Myocyte (in vitro differentiated cells): Measurements from ENCODE around the gene WHAMM. TPM values are rescaled to one million over a fixed set of nuclear protein-coding genes. Genes with fewer than 3 reads are reported as not detected.

Experiments
- DNase-seq: peaks from one replicate; pipeline ENCODE4 v3.0.0-alpha.2; 2012; ENCODE audit warnings: low read depth
- polyA plus RNA-seq: library from polyadenylated mRNA; unstranded; fragments of >200 nt; gene quantifications from one replicate; pipeline ENCODE4 v1.2.1, GENCODE V29; 2012; ENCODE audit warnings: missing spikeins
- total RNA-seq: library from RNA; depleted of rRNA; stranded (reverse); fragments of >200 nt; gene quantifications from 2 replicates; pipeline ENCODE4 v1.2.3, GENCODE V29; 2014

WHAMM gene
- total RNA-seq: 7.0 and 8.0 TPM in 2 replicates
- 4.6 TPM for polyA plus RNA-seq

- DNase-seq: peak; percentile 99
Measured at GRCh38 chr15:82809308-82810060, at the start of gene WHAMM. Gene WHAMM, plus strand, starts transcription at chr15:82809628. Its CDS starts 99 bp downstream, at chr15:82809727.

DNA sequence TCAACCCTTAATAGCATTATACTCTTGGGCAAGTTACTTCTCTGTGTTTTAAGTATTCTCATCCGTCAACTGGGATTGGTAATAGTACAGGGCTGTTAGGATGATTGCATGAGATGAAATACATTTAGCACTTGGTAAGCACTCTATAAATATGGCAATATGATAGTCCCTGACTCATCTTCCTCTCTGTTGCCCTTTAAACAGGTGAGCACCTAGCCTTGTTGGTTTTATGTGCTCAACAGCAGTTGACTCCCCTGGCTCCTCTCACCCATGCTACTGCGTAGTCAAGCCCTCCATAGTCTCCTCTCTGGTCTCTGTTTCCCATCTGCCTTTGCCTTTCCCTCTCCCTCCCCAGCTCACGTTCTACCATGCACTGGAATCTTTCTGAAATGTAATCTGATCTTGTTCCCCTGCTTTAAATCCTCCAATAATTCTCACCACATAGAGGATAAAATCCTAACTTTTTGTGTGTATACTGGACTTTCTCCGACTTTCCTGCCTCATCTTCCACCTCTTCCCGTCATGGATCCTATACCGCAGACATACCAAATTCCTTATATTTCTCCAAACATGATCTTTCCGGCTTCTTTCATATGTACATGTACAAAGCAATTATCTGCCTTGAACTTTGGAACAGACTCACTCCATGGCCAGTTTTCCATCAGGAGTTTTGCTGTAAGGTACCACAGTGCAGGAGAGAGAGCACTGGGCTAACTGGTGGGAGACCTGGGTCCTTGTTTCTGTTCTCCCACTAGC lies 45.9 kb upstream of the WHAMM start:
- peak; percentile 59 for DNase-seq

- DNase-seq: no peak
Measured at GRCh38 chr15:82764117-82764490, 45.3 kb upstream of the WHAMM start.

- DNase-seq: no peak
Measured at GRCh38 chr15:82764740-82765139, 44.7 kb upstream of the WHAMM start.

DNA sequence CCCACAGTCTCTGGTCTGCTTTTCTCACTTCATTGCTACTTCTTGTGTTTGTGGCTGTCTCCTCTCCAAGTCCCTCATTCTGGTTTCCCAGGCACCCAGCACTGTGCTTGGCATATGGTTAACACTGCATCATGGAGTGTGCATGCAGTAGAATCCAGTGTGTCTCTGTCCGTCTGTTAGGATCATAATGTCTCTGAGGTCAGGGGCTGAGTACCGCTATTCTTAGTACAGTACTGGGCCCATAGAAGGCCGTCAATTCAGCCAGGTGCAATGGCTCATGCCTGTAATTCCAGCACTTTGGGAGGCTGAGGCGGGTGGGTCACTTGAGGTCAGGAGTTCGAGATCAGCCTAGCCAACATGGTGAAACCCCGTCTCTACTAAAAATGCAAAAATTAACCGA lies 43.2 kb upstream of the WHAMM start:
- DNase-seq: peak; percentile 47

- no peak for DNase-seq
Measured at GRCh38 chr15:82767163-82767829, 42.1 kb upstream of the WHAMM start.

DNA sequence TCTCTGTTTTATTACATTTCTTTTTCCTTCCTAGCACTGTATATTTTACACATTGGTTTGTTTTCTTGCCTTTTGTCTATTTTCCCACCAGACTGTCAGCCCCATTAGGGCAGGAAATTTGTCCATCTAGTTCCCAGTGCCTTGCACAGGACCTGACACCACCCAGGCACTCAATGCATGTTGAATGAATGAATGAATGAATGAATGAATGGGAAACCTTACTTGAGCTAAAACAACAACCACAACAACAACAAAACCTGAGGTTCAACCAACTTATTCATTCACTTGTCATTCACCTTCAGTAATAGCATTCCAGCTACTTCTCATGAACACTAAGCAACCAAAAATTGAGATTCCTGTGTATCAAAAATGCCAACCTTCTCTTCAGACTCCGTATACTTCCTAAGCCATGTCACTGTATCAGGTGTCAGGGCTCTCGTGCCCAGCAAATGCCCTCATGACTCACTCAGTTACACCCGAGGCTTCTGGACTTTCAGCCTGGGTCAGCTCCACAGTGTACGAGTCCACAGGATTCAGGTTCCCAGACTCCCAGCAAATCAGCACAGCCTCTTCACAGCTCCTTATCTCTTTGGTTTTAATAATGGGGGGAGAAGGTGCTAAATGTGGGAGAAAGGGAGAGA lies 40.9 kb upstream of the WHAMM start:
- DNase-seq: peak; percentile 75

DNA sequence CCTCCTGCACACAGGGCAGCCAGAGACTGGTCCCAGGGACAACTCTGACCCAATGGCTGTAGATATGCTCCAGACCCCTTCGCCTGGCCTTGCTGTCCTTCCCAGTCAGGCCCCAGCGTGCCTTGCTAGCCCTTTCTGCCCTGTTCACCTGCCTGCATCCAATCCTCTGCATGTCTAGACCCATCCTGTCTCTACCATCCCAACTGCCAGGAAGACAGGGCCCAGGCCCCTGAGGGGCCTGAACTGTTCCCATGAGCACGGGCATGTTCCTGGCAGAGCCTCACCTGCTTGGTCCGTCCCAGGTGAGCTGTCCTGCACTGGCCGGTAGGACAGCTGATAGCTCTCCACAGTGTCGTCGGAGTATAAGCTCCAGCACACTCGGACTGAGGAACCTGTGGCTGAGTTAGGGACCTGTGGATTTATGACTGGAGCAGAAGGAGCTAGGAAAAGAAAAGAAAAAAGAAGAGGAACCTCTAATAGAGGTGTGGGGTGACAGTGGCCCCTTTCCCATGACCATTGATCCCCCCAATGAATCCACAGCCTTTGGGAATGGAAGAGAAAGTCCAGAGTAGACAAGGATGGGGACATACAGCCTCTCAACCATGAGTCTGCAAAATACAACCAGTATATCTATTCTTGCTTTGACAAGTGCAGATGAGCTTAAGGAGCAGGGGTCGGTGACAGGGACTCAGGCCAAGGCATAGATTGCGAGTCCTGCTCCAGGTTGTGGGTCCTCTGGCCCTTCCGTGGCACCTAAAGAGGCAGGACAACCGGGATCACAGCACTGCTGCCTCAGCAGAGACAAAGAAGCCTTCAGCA lies 37.4 kb upstream of the WHAMM start:
- no peak for DNase-seq

GRCh38 chr15:82774496-82774895 lies 34.9 kb upstream of the WHAMM start:
- no peak for DNase-seq

- no peak for DNase-seq
Measured at GRCh38 chr15:82778755-82779154, 30.7 kb upstream of the WHAMM start.

- no peak for DNase-seq
Measured at GRCh38 chr15:82781349-82781748, 28.1 kb upstream of the WHAMM start.

GRCh38 chr15:82788496-82788895 lies 20.9 kb upstream of the WHAMM start:
- DNase-seq: no peak

DNA sequence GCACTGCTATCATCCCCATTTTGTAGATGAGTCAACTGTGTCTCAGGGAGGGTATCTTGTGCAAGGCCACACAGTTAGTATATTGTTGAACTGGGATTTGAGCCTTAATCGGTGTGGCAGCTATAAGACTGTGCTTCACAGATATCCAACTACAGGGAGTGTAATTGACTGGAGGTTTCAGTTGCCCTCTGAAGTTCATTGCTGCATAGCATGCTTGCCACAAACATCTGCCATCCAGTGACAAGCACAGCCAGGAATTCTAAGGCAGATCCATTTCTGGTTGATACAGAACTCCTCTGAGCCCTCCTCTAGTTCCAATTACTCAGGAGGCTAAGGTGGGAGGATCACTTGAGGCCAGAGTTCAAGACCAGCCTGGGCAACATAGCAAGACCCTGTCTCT lies 19.9 kb upstream of the WHAMM start:
- DNase-seq: peak; percentile 86

- DNase-seq: no peak
Measured at GRCh38 chr15:82790321-82790720, 19.1 kb upstream of the WHAMM start.

DNA sequence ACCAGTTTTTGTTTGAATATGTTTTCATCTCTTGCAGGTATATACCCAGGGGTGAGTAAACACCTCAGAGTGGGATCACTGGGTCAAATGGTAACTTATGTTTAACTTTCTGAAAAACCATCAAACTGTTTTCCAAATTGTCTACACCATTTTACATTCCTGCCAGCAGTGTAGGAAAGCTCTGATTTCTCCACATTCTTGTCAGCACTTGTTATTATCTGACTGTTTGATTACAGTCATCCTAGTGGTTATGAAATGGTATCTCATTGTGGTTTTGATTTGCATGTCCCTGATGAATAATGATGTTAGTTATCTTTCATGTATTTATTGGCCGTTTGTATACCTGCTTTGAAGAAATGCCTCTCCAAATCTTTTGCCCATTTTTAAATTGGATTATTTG lies 17.4 kb upstream of the WHAMM start:
- DNase-seq: no peak

- DNase-seq: no peak
Measured at GRCh38 chr15:82793737-82794136, 15.7 kb upstream of the WHAMM start.

DNA sequence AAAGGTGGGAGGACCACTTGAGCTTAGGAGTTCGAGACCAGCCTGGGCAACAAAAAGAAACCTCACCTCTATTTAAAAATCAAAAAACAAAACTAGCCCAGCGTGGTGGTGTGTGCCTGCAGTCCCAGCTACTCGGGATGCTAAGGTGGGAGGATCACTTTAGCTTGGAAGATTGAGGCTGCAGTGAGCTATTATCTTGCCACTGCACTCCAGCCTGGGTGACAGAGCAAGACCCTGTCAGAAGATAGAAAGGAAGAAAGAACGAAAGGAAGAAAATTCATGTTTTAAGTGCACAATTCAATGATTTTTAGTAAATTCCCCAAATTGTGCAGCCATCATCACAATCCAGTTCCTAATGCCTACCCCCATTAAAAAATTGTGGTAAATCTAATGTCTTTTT lies 11.3 kb upstream of the WHAMM start:
- DNase-seq: no peak

DNA sequence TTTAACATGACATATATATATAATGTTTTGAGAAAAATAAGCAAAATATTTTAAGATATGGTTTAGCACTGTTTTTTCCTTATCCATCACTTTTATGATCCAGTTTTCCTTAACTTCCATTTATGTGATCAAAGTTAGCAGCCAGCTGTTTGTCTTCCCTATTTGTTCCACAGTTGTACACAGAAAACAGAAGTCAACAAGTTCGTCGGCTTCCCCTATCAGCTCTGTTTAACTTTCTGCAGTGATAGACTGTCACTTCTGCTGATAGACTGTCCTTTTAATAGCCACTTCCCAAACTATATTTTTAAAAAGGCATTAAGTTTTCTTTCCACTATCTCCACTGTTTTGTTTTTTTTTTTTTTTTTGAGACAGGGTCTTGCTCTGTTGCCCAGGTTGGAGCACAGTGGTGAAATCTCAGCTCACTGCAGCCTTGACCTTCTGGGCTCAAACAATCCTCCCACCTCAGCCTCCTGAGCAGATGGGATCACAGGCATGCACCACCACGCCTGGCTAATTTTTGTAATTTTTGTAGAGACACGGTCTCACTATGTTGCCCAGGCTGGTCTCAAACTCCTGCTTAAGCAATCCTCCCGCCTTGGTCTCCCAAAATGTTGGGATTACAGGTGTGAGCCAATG lies 10.8 kb upstream of the WHAMM start:
- no peak for DNase-seq

DNA sequence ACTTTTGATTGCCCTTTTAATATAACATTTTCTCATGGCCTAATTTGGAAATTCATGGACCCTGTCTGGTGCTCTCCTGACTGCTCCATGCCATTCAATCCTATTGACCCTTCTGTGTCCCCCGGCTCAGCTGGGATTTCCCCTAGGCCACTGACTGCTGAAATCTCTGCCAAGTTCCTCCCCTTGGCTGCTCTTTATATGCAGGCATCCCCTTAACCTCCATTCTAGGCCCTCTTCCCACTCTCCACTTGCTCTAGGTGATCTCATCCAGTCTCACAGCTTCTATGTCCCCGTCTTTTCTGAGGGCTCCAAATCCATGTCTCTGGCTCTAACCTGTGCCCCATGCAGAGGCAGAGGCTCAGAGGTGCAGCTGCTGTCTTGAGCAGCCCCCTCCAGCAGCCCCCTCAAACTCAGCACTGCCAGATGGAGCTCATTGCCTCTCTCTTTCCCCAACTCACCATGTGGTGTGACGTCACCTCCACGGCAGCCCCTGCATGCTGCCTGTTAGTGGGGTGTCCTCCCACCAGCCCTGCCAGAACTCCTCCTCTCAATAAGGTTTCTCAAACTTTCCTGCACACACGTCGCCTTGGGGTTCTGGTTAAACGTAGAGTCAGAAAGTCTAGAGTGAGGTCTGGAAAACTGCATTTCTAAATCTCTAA lies 10.1 kb upstream of the WHAMM start:
- no peak for DNase-seq

DNA sequence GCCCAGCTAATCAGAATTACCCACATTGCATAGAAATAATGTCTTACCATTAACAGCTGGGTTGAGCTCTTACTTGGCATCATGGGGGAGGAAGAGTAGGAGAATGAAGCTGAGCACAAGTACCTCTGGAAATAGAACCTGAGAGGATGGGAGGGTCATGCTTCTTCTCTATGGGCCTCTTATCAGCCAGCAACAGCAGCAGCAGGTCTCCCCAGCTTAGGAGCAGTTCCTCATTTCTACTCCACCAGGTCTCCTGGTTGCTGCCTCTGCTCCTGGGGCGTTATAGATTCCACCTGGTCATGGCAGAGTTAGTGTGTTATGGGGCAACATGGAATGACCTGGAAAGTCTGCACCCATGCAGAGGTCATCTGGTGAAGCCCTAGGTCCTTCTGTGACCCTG lies 6.9 kb upstream of the WHAMM start:
- no peak for DNase-seq
